Kidney (tissue), 14 donors: ENCODE results near the gene NREP. TPM values are rescaled to one million over a fixed set of nuclear protein-coding genes. Genes with fewer than 3 reads are reported as not detected.

Experiments used
- DNase-seq, 5 donors: peaks; one replicate each; pipeline ENCODE4 v3.0.0-alpha.2; 2013 to 2020
- FAIRE-seq: peaks from 2 replicates; lab custom pipeline; 2012; peaks lifted over from hg19 to GRCh38; lab: Jason Lieb, UNC
- H3K27ac ChIP-seq, 2 donors: one replicate each; pipeline ENCODE4 v1.7.0; 2013; ENCODE audit warnings: low read depth in 2 of 2, low read length in 2 of 2, inconsistent platforms in 1 of 2
- H3K27me3 ChIP-seq: one replicate; pipeline ENCODE4 v1.7.1; 2013; ENCODE audit warnings: low read length, inconsistent platforms; ENCODE audit not compliant: control insufficient read depth, insufficient read depth
- H3K36me3 ChIP-seq, 3 donors: one replicate each; pipeline versions ENCODE4 v1.7.0 to v1.7.1; 2013; ENCODE audit warnings: low read length in 3 of 3, control low read depth in 1 of 3, inconsistent platforms in 1 of 3; ENCODE audit not compliant: insufficient read depth in 3 of 3, control insufficient read depth in 2 of 3
- H3K4me1 ChIP-seq, 3 donors: one replicate each; pipeline versions ENCODE4 v1.7.0 to v1.7.1; 2013; ENCODE audit warnings: low read length in 3 of 3, inconsistent platforms in 1 of 3, low read depth in 1 of 3; ENCODE audit not compliant: control insufficient read depth in 2 of 3, insufficient read depth in 2 of 3
- H3K4me3 ChIP-seq, 3 donors: one replicate each; pipeline versions ENCODE4 v1.7.0 to v1.8.1; 2013; ENCODE audit warnings: low read length in 3 of 3, control low read depth in 1 of 3, inconsistent platforms in 1 of 3
- H3K9ac ChIP-seq, 3 donors: one replicate each; pipeline versions ENCODE4 v1.7.0 to v1.7.1; 2013; ENCODE audit warnings: low read length in 3 of 3, control low read depth in 1 of 3, inconsistent platforms in 1 of 3
- H3K9me3 ChIP-seq, 3 donors: one replicate each; pipeline versions ENCODE4 v1.7.0 to v1.7.1; 2013; ENCODE audit warnings: low read length in 3 of 3, control low read depth in 1 of 3, inconsistent platforms in 1 of 3; ENCODE audit not compliant: control insufficient read depth in 2 of 3, insufficient read depth in 1 of 3
- CTCF ChIP-seq: IDR thresholded peaks from 3 replicates; pipeline ENCODE4 v1.5.1; 2012; ENCODE audit warnings: mild to moderate bottlenecking, moderate library complexity, borderline replicate concordance; ENCODE audit not compliant: insufficient read depth; ENCODE audit errors: extremely low read depth
- intact Hi-C: fragments of 100-400 bp; cut with DNase I; formaldehyde crosslinking; loops from one replicate; pipeline ENCODE4 v1.11.1; 2022
- polyA plus RNA-seq: library from polyadenylated mRNA; stranded (reverse); fragments of 350-450 nt; fragmentation: Illumina TruSeq; extraction: RNeasy Lipid Tissue Mini Kit (QIAGEN cat#74804); gene quantifications from one replicate; pipeline ENCODE4 v1.2.3, GENCODE V29; 2014; ENCODE audit warnings: low read depth, low replicate concordance; ENCODE audit not compliant: insufficient read depth
- total RNA-seq: library from RNA; stranded (reverse); fragmentation: NEBNext Ultra II Directional; extraction: Animal tissue kit (Norgen Biotek cat#: 25700); gene quantifications from one replicate; pipeline ENCODE4 v1.2.1, GENCODE V29; 2021
- donor health status: control.
- donor health status: control.
- donor health status: control.
- donor health status: control.
- donor health status: control.
- donor health status: DM: yes; HTN: yes; CAD: no.
- donor health status: Normal renal cell carcinoma (clear cell type).

The NREP gene
- total and polyA plus RNA-seq, 2 donors from 2014 or later = 20.9 to 37.0 TPM

- no peaks in the 10 kb centered on the region for H3K9me3 ChIP-seq
- no peak overlapping the region for H3K27ac ChIP-seq
- FAIRE-seq = no peak
Measured at GRCh38 chr5:111779922-111780292, 22.9 kb upstream of the NREP start.

GRCh38 chr5:111779260-111779921 lies 22.4 kb upstream of the NREP start:
- TF ChIP-seq CTCF = no peak
- H3K9me3 ChIP-seq = no peaks in the 10 kb centered on the region
- H3K27ac ChIP-seq = no peak overlapping the region
- H3K4me1 ChIP-seq = peaks cover 0 to 3% (median 2%) of the 10 kb centered on the region in 3 donors
- H3K27me3 ChIP-seq = no peaks in the 10 kb centered on the region
- no peaks in the 10 kb centered on the region for H3K36me3 ChIP-seq
- peak in 3 of 5 donors; percentile 16 to 53 (median 37) for DNase-seq
- no peak for FAIRE-seq
- intact Hi-C loops = no loop called here
- no peak overlapping the region for H3K4me3 ChIP-seq
- no peak overlapping the region for H3K9ac ChIP-seq

More at GRCh38 chr5:111779922-111780292, 22.9 kb upstream of the NREP start:
- peak in 1 of 5 donors; percentile 36 for DNase-seq
- intact Hi-C loops = no loop called here
- Histone ChIP-seq H3K36me3 (no peaks in the 10 kb centered on the region), H3K4me3 (no peak overlapping the region), H3K27me3 (no peaks in the 10 kb centered on the region), H3K9ac (no peak overlapping the region), H3K4me1 (peaks cover 0 to 2% (median 0%) of the 10 kb centered on the region in 3 donors)
- no peak for TF ChIP-seq CTCF

- H3K36me3 ChIP-seq = no peaks in the 10 kb centered on the region
- no peak for TF ChIP-seq CTCF
- H3K9me3 ChIP-seq = no peaks in the 10 kb centered on the region
- H3K9ac ChIP-seq = no peak overlapping the region
- DNase-seq (no peak), FAIRE-seq (no peak)
- peaks cover 0 to 3% (median 2%) of the 10 kb centered on the region in 3 donors for H3K4me1 ChIP-seq
- no peak overlapping the region for H3K27ac ChIP-seq
- H3K27me3 ChIP-seq = no peaks in the 10 kb centered on the region
- intact Hi-C loops = no loop called here
- H3K4me3 ChIP-seq = no peak overlapping the region
Measured at GRCh38 chr5:111776913-111777781, 20.2 kb upstream of the NREP start.
